Neural crest cell (in vitro differentiated cells): Measurements from ENCODE around the gene EBF3. TPM values are rescaled to one million over a fixed set of nuclear protein-coding genes. Genes with fewer than 3 reads are reported as not detected.
A peak's percentile ranks its signal among the peaks of the same experiment; 100 is the strongest.

Source experiments
- DNase-seq: peaks from one replicate; pipeline ENCODE4 v3.0.0; 2021; ENCODE audit warnings: low read depth, mixed read lengths, low spot score
- H3K27ac Mint-ChIP-seq: one replicate; pipeline ENCODE4 v1.8.0; 2021; ENCODE audit warnings: mild to moderate bottlenecking, mixed read lengths; ENCODE audit not compliant: unreplicated experiment
- H3K27me3 Mint-ChIP-seq: 2 replicates; pipeline ENCODE4 v1.8.0; 2021; ENCODE audit warnings: low read depth, mild to moderate bottlenecking, mixed read lengths
- H3K36me3 Mint-ChIP-seq: 2 replicates; pipeline ENCODE4 v1.8.0; 2021; ENCODE audit warnings: low read depth, mild to moderate bottlenecking, mixed read lengths
- H3K4me1 Mint-ChIP-seq: 2 replicates; pipeline ENCODE4 v1.8.0; 2021; ENCODE audit warnings: mixed read lengths
- H3K4me3 Mint-ChIP-seq: one replicate; pipeline ENCODE4 v1.8.0; 2021; ENCODE audit warnings: mild to moderate bottlenecking, mixed read lengths
- H3K9me3 Mint-ChIP-seq: 2 replicates; pipeline ENCODE4 v1.8.0; 2021; ENCODE audit warnings: mixed read lengths
- CTCF ChIP-seq: fragments of 200-600 bp; sonication (generic); conservative IDR thresholded peaks from 2 replicates; pipeline ENCODE4 v1.5.0; 2021; ENCODE audit warnings: antibody characterized with exemption, mild to moderate bottlenecking
- total RNA-seq: library from RNA; stranded (reverse); gene quantifications from 2 replicates; pipeline ENCODE4 v1.2.1, GENCODE V29; 2021

The EBF3 gene
- total RNA-seq, 1 donor from 2014 or later: 11.6 TPM

GRCh38 chr10:129808092-129808983, 155.7 kb downstream of the EBF3 start:
- Mint-ChIP-seq H3K27ac (peak overlapping the region; percentile 57), H3K4me1 (peaks cover 19% of the 10 kb centered on the region), H3K36me3 (peaks cover 4% of the 10 kb centered on the region), H3K9me3 (peaks cover 8% of the 10 kb centered on the region), H3K4me3 (no peak overlapping the region), H3K27me3 (no peaks in the 10 kb centered on the region)
- no peak for TF ChIP-seq CTCF
- DNase-seq: no peak

- Mint-ChIP-seq H3K9me3 (peaks cover 10% of the 10 kb centered on the region), H3K4me3 (no peak overlapping the region), H3K27ac (peak overlapping the region; percentile 51), H3K36me3 (peaks cover 6% of the 10 kb centered on the region), H3K4me1 (peaks cover 16% of the 10 kb centered on the region), H3K27me3 (no peaks in the 10 kb centered on the region)
- TF ChIP-seq CTCF: no peak
- DNase-seq: no peak
Observed at GRCh38 chr10:129807211-129807610, 156.9 kb downstream of the EBF3 start.

GRCh38 chr10:129800796-129801340, 163.2 kb downstream of the EBF3 start:
- Mint-ChIP-seq H3K4me1 (no peaks in the 10 kb centered on the region), H3K9me3 (peaks cover 7% of the 10 kb centered on the region), H3K27me3 (no peaks in the 10 kb centered on the region), H3K27ac (no peak overlapping the region), H3K36me3 (peaks cover 4% of the 10 kb centered on the region), H3K4me3 (no peak overlapping the region)
- DNase-seq: no peak
- TF ChIP-seq CTCF: no peak

- H3K4me1 Mint-ChIP-seq: no peaks in the 10 kb centered on the region
- H3K27ac Mint-ChIP-seq: no peak overlapping the region
- TF ChIP-seq CTCF: no peak
- peaks cover 4% of the 10 kb centered on the region for H3K36me3 Mint-ChIP-seq
- DNase-seq: no peak
- H3K9me3 Mint-ChIP-seq: peaks cover 5% of the 10 kb centered on the region
- H3K27me3 Mint-ChIP-seq: no peaks in the 10 kb centered on the region
- H3K4me3 Mint-ChIP-seq: no peak overlapping the region
Observed at GRCh38 chr10:129799942-129800341, 164.1 kb downstream of the EBF3 start.

GRCh38 chr10:129796710-129797420, 167.2 kb downstream of the EBF3 start:
- no peak overlapping the region for H3K27ac Mint-ChIP-seq
- no peak overlapping the region for H3K4me3 Mint-ChIP-seq
- H3K36me3 Mint-ChIP-seq: peaks cover 8% of the 10 kb centered on the region
- H3K9me3 Mint-ChIP-seq: peaks cover 2% of the 10 kb centered on the region
- H3K4me1 Mint-ChIP-seq: peaks cover 3% of the 10 kb centered on the region
- H3K27me3 Mint-ChIP-seq: no peaks in the 10 kb centered on the region
- no peak for DNase-seq
- TF ChIP-seq CTCF: no peak
